Retinal pigment epithelial cell (primary cell): ENCODE data around the gene LMTK3.
A peak's percentile ranks its signal among the peaks of the same experiment; 100 is the strongest.

Experiments used
- DNase-seq: peaks from one replicate; pipeline ENCODE4 v3.0.0-alpha.2; 2010; ENCODE audit warnings: low read depth
- H3K4me3 ChIP-seq: 2 replicates; pipeline ENCODE4 v1.5.1; 2011; ENCODE audit warnings: mild to moderate bottlenecking, low read length, control low read depth, moderate library complexity
- CTCF ChIP-seq: conservative IDR thresholded peaks from 2 replicates; pipeline ENCODE4 v1.5.1; 2011; ENCODE audit warnings: low read depth, low read length, control low read depth, inconsistent platforms

Gene LMTK3

GRCh38 chr19:48511800-48512503 is at the start of gene LMTK3:
Gene LMTK3 (minus strand): TSS chr19:48511835. CDS start chr19:48511576, 259 bp downstream.
- peak within 1 kb of the TSS; percentile 37 for H3K4me3 ChIP-seq
- DNase-seq: no peak

GRCh38 chr19:48561412-48561811 is 49.8 kb upstream of the LMTK3 start:
- TF ChIP-seq CTCF: no peak
- no peak for DNase-seq
- H3K4me3 ChIP-seq: no peak overlapping the region

More at GRCh38 chr19:48511800-48512503, at the start of gene LMTK3:
- TF ChIP-seq CTCF: no peak

- no peak for TF ChIP-seq CTCF
- DNase-seq: no peak
- no peak overlapping the region for H3K4me3 ChIP-seq
Observed at GRCh38 chr19:48560095-48560530, 48.5 kb upstream of the LMTK3 start.

GRCh38 chr19:48558018-48558684 is 46.5 kb upstream of the LMTK3 start:
- DNase-seq: no peak
- H3K4me3 ChIP-seq: peak overlapping the region; percentile 19
- TF ChIP-seq CTCF: no peak

- no peak for TF ChIP-seq CTCF
- no peak for DNase-seq
- H3K4me3 ChIP-seq: no peak overlapping the region
Observed at GRCh38 chr19:48556825-48557224, 45.2 kb upstream of the LMTK3 start.

- no peak for TF ChIP-seq CTCF
- no peak overlapping the region for H3K4me3 ChIP-seq
- DNase-seq: no peak
Observed at GRCh38 chr19:48556163-48556562, 44.5 kb upstream of the LMTK3 start.

- no peak for DNase-seq
- no peak for TF ChIP-seq CTCF
- no peak overlapping the region for H3K4me3 ChIP-seq
Observed at GRCh38 chr19:48554385-48555091, 42.9 kb upstream of the LMTK3 start.
